HEK293 (cell line): ENCODE results near the gene TMEM135.
"Not testable (repeated sequence)": the region's sequence is repeated elsewhere in the genome, so short reads cannot be mapped to it uniquely, and the experiment has no call there.

ENCODE experiments used
- CTCF ChIP-seq: fragments of 450-650 bp; formaldehyde crosslinking; IDR thresholded peaks from 2 replicates; pipeline ENCODE4 v1.5.1; 2016; ENCODE audit warnings: missing biosample characterization, missing genetic modification characterization
- KLF17 ChIP-seq: fragments of 450-650 bp; formaldehyde crosslinking; IDR thresholded peaks from 2 replicates; pipeline ENCODE4 v1.5.1; 2016; ENCODE audit warnings: missing biosample characterization, missing genetic modification characterization

GRCh38 chr11:87188921-87189320, 151.2 kb downstream of the TMEM135 start:
- not testable (repeated sequence) for TF ChIP-seq KLF17 (tag by site-specific recombination); CTCF
